ENCODE results near the gene DYNC1H1.

Gene DYNC1H1

DNA sequence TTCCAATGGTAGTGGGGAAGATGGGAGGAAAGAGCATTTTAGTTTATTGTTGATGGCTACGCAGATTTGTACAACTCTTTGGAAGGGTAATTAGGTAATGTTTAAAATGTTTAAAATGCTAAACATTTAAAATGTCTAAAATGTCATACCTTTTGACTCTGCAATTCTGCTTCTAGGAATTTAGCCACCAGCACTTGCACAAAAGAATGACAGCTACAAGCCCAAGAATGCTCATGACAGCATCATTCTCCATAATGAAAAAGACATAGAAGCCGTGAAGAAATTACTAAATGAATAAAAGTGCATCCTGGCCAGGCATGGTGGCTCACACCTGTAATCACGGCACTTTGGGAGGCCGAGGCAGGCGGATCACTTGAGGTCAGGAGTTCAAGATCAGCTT lies 19.9 kb upstream of the DYNC1H1 start:
- no peak for DNase-seq (ENCODE audit: low read depth in 2 of 2)

DNA sequence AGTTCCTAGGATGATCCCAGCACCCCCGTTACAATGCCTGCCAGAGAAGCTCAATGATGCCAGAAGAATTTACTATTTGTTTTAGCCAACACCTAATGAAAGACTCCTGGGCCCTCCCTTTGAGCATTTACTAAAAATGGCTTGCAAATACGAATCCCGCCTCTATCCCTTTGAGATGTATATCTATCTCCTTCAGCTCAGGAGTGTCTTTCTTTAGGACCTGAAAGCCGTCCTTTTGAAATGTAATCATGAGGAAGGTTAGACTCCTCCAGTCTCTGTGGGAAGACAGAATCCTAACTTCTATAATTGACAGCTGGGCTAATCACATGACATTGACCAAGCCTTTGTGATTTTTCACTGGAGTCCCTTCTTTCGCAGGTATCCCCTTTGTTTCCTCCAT lies 19.2 kb upstream of the DYNC1H1 start:
- DNase-seq (ENCODE audit: low read depth in 2 of 2), result no peak

DNA sequence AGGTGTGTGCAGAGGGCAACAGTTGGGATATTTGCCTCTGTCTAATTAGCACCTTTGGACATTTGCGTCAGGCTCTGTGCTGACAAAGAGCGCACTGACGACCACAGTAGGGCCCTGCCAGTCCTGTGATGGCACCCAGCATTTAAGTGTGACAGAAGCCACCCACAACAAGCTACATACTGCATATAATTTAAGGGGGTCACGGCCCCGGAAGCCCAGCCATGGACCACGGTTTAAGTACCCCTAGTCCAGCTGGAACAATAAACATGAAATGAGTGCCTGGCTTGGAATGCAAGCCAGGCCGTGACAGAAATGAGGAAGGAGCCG lies 16.8 kb upstream of the DYNC1H1 start:
- peak in 1 of 2 donors; percentile 11 for DNase-seq (ENCODE audit: low read depth in 2 of 2)

DNA sequence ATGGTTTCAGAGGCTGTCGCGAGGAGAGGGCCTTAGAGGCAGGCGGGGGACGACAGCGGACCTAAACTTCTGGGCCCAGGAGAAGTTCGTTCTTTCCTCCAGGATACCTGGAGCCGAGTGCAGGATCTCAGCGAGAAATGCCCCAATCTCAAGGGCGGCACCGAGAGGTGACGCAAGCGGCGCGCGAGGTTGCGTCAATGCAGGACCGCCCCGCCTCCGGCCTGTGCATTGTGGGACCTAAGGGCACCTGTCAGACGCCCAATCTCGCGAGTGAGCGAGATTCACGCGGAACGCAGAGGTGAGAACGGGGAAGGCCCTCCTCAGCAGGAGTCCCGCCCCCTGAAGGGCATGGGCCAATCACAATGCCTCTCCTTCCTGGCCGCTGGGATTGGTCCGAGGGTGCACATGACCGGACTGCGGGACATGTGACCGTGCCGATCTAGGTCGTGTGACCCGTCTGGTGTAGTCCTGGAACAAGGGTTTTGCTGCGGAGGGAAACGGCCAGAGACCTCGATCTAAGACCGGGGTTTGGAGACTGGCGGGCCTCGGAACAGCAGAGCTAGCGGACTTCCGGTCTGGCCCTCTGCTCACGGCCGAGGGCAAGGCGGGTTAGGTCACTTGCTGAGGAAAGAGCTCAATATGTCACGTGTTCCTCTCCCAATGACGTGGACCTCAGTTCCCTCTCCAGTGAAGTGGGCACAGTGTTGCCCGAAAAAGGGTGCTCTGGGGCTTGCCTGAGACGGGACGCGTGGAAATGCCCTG lies 16.3 kb upstream of the DYNC1H1 start:
- peak; percentile 100 for DNase-seq (ENCODE audit: low read depth in 2 of 2)

DNA sequence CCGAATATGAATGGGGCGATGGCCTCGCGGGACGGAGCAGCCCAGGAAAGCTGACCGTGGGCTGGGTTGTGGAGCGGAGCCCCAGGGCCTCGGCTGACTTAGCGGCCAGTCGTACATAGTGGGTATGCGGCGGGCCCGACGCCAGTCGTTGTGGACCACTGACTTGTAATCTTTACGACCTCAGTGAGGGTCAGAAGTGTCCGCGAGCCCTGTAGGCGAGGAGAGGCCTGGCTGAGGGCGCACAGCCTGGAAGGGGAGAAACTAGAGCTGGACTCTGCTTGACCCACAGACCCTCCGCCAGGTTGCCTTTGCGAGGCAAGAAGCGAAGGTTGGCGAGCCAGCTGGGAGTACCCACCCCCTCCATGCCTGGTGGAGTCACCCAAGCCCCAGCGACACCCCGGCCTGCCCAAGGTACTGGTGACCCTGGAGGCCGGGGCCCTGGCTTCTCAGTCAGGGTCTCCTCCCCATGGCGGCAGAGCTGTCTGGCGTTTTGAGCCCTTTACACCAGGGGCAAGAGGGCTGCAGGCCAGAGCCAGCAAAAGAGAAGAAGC lies 15.6 kb upstream of the DYNC1H1 start:
- no peak for DNase-seq (ENCODE audit: low read depth in 2 of 2)

DNA sequence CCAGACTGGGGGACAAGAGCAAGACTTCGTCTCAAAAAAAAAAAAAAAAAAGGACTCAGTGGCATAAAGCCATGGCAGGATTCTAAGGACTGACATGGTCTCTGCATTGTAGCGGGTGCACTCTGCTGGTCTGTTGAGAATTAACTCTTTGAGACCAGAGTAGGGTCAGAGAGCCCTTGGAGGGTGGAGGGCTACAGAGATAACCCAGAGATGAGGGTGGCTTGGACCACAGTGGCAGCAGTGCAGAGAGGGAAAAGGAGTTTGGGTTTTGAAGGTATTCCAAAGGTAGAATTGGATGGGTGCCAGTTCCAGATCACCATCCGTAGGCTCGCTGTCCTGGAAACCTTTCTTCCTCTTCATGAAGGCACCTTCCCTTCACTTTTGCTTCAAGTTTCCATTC lies 14.3 kb upstream of the DYNC1H1 start:
- no peak for DNase-seq (ENCODE audit: low read depth in 2 of 2)

DNA sequence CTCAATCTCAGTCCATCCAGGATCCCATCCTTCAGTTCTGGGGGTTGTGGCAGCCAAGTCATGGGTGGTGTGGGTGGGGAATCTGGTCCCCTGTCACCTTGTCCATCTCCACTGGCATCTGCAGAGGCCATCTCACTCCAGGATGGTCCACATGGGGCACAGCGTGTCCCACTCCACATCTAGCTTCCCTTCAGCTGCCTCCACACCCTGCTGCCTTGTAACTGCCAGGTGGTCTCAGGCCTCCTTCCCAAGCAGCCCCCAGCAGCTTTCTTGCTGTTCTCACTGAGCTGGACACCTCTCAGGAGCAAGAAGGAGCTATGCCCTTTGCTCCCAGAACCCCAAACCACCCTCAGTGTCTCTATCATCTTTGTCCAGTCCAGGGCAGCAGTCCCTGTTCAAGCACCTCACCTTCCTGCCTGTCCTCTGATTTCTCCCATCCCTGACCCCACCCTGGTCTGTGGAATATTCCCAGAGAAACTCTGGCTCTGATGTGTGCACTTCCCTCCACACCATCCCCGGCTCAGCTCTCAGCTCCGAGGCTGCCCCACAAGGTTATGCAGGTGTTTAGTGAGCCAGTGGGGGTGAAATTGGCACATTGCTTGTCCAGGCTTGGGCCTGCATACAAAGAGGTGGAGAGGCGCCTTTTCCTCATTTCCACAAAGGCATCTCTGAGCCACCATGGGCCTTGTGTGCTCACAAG lies 13.7 kb upstream of the DYNC1H1 start:
- DNase-seq (ENCODE audit: low read depth in 2 of 2), result no peak

DNA sequence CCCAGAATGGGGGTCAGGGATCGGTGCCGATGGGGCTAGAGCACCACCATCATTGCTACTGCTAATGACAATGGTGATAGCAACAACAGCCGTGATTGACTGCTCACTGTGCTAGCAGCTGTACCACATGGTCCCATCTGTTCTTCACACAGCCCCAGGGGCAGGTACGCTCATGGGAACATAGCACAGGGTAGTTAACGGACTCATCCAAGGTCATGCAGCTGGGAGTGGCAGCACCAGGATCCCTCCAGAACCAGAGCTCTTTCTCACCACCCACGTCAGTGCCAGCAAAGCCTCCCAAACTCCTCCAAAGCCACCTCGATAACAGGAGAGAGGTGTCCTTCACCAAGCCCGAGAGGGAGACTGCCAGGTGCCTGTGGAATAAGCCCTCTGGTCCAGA lies 11.2 kb upstream of the DYNC1H1 start:
- DNase-seq (ENCODE audit: low read depth in 2 of 2), result no peak

DNA sequence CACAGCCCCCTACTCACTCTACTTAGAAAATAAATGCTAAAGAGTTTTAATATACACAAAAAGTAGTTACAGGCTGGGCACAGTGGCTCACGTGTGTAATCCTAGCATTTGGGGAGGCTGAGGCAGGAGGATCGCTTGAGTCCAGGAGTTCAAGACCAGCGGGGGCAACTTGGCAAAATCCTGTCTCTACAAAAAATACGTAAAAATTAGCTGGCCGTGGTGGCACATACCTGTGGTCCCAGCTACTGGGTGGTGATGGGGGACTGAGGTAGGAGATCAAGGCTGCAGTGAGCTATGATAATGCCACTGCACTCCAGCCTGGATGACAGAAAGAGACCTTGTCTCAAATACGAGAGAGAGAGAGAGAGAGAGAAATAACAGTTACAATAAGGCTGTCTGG lies 9.9 kb upstream of the DYNC1H1 start:
- DNase-seq (ENCODE audit: low read depth in 2 of 2), result no peak

DNA sequence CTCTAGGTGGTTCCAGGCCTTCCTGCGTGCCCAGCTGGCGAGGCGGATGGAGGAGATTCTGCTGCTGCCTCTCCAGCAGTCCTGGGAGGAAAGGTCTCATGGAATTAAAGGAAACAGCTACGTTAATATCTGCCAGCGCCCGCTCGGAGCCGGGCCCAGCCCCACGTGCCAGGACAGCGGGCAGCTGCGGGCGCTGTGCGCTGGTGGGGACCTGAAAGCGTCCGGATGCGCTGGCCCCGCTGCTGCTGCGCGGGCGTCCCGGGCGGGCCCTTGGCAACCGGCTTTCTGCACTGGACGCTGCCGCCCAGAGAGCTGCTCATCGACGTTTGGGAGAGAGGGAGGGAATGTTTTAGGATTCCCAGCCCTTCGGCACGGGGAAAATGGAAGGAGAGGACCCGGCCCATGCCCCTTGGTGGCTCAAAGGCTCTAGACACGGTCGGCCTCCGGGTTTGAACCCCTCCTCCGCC lies 8.6 kb upstream of the DYNC1H1 start:
- no peak for DNase-seq (ENCODE audit: low read depth in 2 of 2)

DNA sequence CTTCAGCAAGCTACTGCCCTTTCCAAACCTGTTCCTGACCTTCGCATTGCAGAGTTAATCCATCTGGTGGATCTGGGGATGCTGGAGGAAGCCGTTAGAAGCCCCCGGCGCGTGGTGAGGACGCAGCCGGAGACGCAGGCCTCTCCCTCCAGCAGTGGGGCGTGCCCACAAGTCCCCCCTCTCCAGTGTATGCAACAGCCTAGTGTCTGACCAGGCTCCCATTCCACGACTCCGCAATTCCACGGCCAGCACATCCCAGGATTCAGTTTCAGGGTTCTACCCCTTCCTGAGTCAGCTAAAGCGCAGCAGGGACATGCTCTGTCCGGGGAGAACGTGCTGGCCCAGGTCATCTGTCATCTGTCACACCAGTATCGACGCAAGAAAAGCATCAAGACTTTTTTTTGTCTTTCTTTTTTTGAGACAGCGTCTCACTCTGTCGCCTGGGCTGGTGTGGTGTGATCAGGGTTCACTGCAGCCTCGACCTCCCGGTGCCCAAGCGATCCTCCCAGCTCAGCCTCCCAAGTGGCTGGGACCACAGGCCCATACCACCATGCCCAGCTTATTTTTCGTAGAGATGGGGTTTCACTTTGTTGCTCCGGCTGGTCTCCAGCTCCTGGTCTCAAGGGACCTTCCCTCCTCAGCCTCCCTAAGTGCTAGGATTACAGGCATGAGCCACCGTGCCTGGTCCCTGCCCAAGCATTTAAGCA lies 8.0 kb upstream of the DYNC1H1 start:
- DNase-seq (ENCODE audit: low read depth in 2 of 2), result no peak

DNA sequence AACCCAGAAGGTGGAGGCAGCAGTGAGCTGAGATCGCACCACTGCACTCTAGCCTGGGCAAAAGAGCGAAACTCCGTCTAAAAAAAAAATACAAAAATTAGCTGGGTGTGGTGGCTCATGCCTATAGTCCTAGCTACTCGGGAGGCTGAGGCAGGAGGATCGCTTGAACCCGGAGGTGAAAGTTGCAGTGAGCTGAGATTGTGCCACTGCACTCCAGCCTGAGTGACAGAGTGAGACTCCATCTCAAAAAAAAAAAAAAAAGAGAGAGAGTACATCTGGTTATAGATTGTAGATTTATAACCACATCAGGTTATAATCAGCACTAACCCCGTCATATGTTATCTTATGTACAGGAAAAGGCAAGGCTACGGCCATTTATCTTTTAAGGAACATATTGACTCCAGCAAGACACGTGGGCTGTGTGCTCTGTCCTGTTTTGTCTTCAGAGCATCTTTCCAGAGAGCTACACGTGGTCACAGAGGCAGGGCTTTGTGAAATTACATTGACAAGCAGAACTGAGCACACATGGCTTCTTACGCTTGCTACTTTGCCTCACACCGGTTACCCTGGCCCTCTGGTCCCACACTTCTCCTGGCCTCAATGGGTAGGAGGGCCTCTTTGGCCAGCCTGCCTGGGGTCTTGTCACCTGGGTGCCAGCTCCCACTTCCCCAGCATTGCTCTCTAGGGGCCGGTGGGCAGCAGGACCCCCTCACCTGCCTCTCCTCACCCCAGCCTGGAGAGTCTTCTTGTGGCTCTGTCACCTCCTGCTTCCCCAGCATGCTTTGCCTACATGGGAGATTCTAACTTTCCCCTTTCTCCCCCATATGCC lies 6.8 kb upstream of the DYNC1H1 start:
- DNase-seq (ENCODE audit: low read depth in 2 of 2), result no peak

DNA sequence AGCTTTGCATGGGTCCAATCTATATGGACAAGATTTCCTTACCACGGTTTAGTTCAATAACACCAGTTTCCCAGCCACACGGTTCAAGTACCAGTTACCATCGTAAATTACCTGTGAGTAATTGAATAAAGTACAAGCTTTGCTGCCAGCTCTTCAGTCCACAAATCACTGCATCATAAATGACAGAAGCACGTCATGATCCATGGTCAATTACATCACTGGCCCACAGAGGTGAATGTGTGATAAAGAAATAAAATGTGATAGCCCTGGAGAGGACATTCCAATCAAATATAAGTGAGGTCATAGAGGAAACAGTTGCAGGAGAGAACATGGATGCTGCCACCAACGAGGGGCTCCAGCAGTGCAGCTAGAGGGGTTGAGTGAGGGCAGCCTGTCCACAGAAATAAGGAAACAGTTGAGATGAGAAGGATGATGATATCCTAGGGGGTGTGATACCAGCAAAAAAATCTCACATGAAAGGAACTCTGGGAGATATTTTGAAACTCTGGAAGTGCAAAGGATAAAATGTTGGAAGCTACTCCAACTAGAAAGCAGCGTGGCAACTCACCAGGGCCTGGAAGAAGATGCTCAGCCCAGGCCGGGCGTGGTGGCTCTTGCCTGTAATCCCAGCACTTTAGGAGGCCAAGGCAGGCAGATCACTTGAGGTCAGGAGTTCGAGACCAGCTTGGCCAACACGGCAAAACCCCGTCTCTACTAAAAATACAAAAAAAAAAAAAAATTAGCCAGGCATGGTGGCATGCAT lies 5.8 kb upstream of the DYNC1H1 start:
- DNase-seq (ENCODE audit: low read depth in 2 of 2), result no peak

DNA sequence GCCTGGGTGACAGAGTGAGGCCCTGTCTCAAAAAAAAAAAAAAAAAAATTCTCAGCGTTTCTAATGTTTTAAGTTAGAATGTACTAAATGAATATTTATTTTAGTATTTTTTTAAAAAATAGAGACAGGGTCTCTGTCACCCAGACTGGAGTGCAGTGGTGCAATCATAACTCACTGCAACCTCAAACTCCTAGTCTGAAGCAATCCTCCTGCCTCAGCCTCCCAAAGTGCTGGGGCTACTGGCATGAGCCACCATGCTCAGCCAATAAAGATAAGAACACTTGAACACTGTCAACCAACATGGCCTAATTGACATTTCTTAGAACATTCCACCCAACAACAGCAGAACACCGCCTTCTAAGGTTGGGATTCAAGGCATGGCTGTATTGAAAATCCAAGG lies 5.1 kb upstream of the DYNC1H1 start:
- no peak for DNase-seq (ENCODE audit: low read depth in 2 of 2)

DNA sequence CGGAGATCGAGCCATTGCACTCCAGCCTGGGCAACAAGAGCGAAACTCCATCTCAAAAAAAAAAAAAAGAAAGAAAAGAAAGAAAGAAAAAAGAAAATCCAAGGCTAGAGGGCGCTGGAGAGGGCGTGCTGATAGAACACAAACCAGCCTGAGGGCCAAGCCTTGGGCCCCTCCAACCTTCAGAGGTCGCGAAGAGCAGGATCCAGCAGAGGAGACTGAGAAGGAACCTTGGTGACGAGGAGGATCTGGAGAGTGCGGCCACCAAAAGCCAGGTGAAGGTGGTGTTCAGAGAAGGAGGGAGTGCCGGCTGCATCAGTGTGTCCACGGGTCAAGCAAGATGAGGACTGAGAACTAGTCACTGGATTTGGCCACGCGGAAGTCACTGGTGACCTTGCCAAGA lies 4.1 kb upstream of the DYNC1H1 start:
- DNase-seq (ENCODE audit: low read depth in 2 of 2), result no peak

DNA sequence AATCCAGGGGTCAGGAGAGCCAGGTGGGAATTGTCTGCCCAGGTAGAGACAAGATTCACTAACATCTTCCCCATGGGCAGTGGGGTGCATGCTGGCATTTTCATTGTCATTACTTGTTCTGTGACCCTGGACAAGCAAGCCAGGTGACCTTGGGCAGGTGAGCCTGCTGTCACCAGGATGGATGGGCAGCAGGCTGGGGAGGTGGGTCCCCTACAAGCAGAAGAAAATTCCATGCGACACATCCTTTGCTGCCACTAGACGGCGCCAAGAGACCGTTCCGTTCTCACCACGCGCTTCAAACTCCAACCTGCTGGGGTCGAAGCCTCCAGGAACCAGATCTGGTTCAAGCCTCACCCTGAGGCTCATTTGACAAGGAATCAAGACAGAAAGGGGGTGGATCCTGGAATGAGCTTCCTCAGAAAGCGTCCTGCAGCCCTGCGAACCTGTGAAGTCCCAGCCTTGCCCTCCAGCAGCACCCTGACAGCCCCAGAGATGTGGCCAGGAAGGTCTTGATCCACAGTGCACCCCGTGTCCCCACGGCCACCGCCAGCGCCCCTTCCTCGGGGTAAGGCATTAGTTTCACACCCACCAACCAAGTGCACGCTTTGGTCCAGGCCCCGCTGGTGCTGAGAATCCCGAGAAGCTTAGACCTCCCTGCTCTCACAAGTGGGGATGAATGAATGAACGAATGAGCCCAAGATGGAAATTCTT lies 3.2 kb upstream of the DYNC1H1 start:
- peak; percentile 48 to 66 for DNase-seq (ENCODE audit: low read depth in 2 of 2)

DNA sequence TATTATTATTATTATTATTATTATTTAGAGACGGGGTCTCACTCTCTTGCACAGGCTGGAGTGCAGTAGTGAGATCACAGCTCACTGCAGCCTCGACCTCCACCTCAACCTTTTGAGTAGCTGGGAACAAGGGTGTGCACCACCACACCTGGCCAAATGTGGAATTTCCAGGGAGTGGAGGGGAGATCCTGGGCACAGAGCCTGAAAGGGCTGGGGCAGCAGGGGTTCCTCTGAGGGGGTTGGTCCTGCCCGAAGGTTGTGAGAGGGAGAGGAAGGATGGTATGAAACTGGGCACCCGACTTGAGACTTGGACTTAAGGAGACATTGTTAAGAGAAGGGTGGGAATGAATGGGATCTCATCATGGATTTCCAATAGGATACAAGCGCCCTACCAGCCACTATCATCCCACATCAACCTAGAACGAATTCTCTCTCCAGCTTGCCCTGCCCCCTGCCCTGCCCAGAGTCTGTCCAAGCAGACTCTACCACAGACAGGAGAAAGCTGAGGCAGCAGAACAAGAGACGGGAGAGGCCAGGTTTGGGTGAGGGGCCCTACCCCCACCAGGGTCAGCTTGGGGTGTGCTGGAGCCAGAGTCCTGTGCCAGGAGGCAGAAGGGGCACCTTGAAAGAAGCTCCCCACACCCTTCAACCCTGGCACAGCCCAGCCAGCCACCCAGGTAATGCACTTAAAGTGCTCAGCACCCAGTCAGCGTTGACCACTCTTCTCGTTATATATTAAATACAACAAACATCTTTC lies 2.4 kb upstream of the DYNC1H1 start:
- no peak for DNase-seq (ENCODE audit: low read depth in 2 of 2)

DNA sequence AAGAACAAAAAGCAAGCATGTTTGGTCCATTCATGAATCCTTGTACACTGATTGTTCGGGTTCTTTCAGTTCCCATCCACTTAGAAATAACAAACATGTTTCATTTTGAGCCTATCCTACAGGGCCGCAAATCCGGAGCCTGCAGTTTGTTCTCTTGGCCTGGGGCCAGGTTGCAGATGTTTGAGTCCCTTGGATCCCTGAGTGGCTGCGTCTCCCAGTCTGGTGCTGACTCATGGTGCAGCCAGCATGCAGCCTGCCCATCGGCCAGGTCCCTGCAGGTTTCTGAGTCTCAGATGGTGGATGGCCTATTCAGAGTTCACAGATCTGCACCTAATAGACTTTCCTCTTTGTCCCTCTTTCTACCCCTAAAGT lies 1.9 kb upstream of the DYNC1H1 start:
- no peak for DNase-seq (ENCODE audit: low read depth in 2 of 2)

DNA sequence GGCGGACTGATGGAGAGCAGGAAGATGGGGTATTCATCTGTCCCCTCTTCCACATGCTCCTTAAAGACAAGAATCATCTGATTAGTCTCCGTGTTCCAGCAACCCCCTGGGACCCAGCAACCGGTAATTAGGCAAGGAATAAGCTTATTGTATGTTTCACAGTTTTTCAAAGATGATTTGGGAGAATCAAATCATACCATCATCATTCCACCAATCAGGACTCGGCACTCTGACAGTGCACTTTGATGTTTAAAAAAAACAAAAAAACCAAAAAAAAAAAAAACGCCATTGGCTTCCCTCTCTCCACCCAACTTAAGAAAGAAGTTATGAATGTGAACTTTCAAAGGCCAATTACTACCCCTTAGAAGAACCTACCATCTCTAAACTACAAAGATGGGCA lies 1.3 kb upstream of the DYNC1H1 start:
- DNase-seq (ENCODE audit: low read depth in 2 of 2), result no peak
